T-helper 1 cell treated with Interleukin-12 subunit alpha and Interleukin-12 subunit beta and Interleukin-4 antibody, amounts not matched to agents 30 μg/mL and 1 μg/mL, for 36 hours (primary cell): Measurements from ENCODE around the gene USP24.

ENCODE experiments used
- H3K27ac Mint-ChIP-seq: one replicate; pipeline ENCODE4 v1.8.0; 2021; ENCODE audit warnings: mild to moderate bottlenecking, mixed read lengths
- H3K27me3 Mint-ChIP-seq: one replicate; pipeline ENCODE4 v1.8.0; 2021; ENCODE audit warnings: low read depth, mixed read lengths
- H3K36me3 Mint-ChIP-seq: one replicate; pipeline ENCODE4 v1.8.0; 2021; ENCODE audit warnings: low read depth, mixed read lengths
- H3K4me1 Mint-ChIP-seq: one replicate; pipeline ENCODE4 v1.8.0; 2021; ENCODE audit warnings: low read depth, mixed read lengths
- H3K4me3 Mint-ChIP-seq: one replicate; pipeline ENCODE4 v1.8.0; 2021; ENCODE audit warnings: mild to moderate bottlenecking, moderate library complexity, mixed read lengths
- H3K9me3 Mint-ChIP-seq: one replicate; pipeline ENCODE4 v1.8.0; 2021; ENCODE audit warnings: mixed read lengths

The USP24 gene

GRCh38 chr1:55079651-55080050 lies 135.5 kb downstream of the USP24 start:
- H3K27me3 Mint-ChIP-seq, result no peaks in the 10 kb centered on the region
- peaks cover 4% of the 10 kb centered on the region for H3K4me1 Mint-ChIP-seq
- H3K36me3 Mint-ChIP-seq, result peaks cover 31% of the 10 kb centered on the region
- H3K4me3 Mint-ChIP-seq, result no peak overlapping the region
- H3K9me3 Mint-ChIP-seq, result no peaks in the 10 kb centered on the region
- H3K27ac Mint-ChIP-seq, result no peak overlapping the region

GRCh38 chr1:55078470-55078869 lies 136.7 kb downstream of the USP24 start:
- H3K4me3 Mint-ChIP-seq, result no peak overlapping the region
- no peak overlapping the region for H3K27ac Mint-ChIP-seq
- H3K4me1 Mint-ChIP-seq, result peaks cover 6% of the 10 kb centered on the region
- no peaks in the 10 kb centered on the region for H3K9me3 Mint-ChIP-seq
- H3K27me3 Mint-ChIP-seq, result no peaks in the 10 kb centered on the region
- peaks cover 30% of the 10 kb centered on the region for H3K36me3 Mint-ChIP-seq

GRCh38 chr1:55076356-55076755 lies 138.8 kb downstream of the USP24 start:
- Mint-ChIP-seq H3K4me3 (no peak overlapping the region), H3K36me3 (peaks cover 36% of the 10 kb centered on the region), H3K4me1 (peaks cover 10% of the 10 kb centered on the region), H3K27ac (no peak overlapping the region), H3K9me3 (no peaks in the 10 kb centered on the region), H3K27me3 (no peaks in the 10 kb centered on the region)

GRCh38 chr1:55074455-55074854 lies 140.7 kb downstream of the USP24 start:
- Mint-ChIP-seq H3K36me3 (peaks cover 48% of the 10 kb centered on the region), H3K4me3 (no peak overlapping the region), H3K9me3 (no peaks in the 10 kb centered on the region), H3K27ac (no peak overlapping the region), H3K27me3 (no peaks in the 10 kb centered on the region), H3K4me1 (peaks cover 10% of the 10 kb centered on the region)

- Mint-ChIP-seq H3K27ac (peak overlapping the region; percentile 18), H3K27me3 (no peaks in the 10 kb centered on the region), H3K36me3 (peaks cover 57% of the 10 kb centered on the region), H3K9me3 (no peaks in the 10 kb centered on the region), H3K4me3 (no peak overlapping the region), H3K4me1 (peaks cover 10% of the 10 kb centered on the region)
Observed at GRCh38 chr1:55073187-55073916, 141.8 kb downstream of the USP24 start.

GRCh38 chr1:55071477-55071876 lies 143.7 kb downstream of the USP24 start:
- no peaks in the 10 kb centered on the region for H3K27me3 Mint-ChIP-seq
- H3K4me1 Mint-ChIP-seq, result peaks cover 15% of the 10 kb centered on the region
- no peak overlapping the region for H3K4me3 Mint-ChIP-seq
- H3K36me3 Mint-ChIP-seq, result peaks cover 63% of the 10 kb centered on the region
- no peak overlapping the region for H3K27ac Mint-ChIP-seq
- no peaks in the 10 kb centered on the region for H3K9me3 Mint-ChIP-seq

GRCh38 chr1:55070293-55071164 lies 144.6 kb downstream of the USP24 start:
- Mint-ChIP-seq H3K4me3 (no peak overlapping the region), H3K36me3 (peaks cover 58% of the 10 kb centered on the region), H3K4me1 (peaks cover 15% of the 10 kb centered on the region), H3K9me3 (no peaks in the 10 kb centered on the region), H3K27ac (peak overlapping the region; percentile 33), H3K27me3 (no peaks in the 10 kb centered on the region)

GRCh38 chr1:55069280-55069679 lies 145.9 kb downstream of the USP24 start:
- peaks cover 11% of the 10 kb centered on the region for H3K4me1 Mint-ChIP-seq
- H3K27me3 Mint-ChIP-seq, result no peaks in the 10 kb centered on the region
- no peaks in the 10 kb centered on the region for H3K9me3 Mint-ChIP-seq
- no peak overlapping the region for H3K4me3 Mint-ChIP-seq
- H3K27ac Mint-ChIP-seq, result no peak overlapping the region
- peaks cover 50% of the 10 kb centered on the region for H3K36me3 Mint-ChIP-seq

- Mint-ChIP-seq H3K4me3 (no peak overlapping the region), H3K4me1 (peaks cover 11% of the 10 kb centered on the region), H3K9me3 (no peaks in the 10 kb centered on the region), H3K36me3 (peaks cover 49% of the 10 kb centered on the region), H3K27ac (no peak overlapping the region), H3K27me3 (no peaks in the 10 kb centered on the region)
Observed at GRCh38 chr1:55068638-55069037, 146.5 kb downstream of the USP24 start.

GRCh38 chr1:55067914-55068313 lies 147.2 kb downstream of the USP24 start:
- Mint-ChIP-seq H3K36me3 (peaks cover 46% of the 10 kb centered on the region), H3K27me3 (no peaks in the 10 kb centered on the region), H3K9me3 (no peaks in the 10 kb centered on the region), H3K4me1 (peaks cover 5% of the 10 kb centered on the region), H3K4me3 (no peak overlapping the region), H3K27ac (no peak overlapping the region)

GRCh38 chr1:55067022-55067778 lies 148.0 kb downstream of the USP24 start:
- H3K27ac Mint-ChIP-seq, result no peak overlapping the region
- peaks cover 40% of the 10 kb centered on the region for H3K36me3 Mint-ChIP-seq
- H3K27me3 Mint-ChIP-seq, result no peaks in the 10 kb centered on the region
- no peaks in the 10 kb centered on the region for H3K9me3 Mint-ChIP-seq
- H3K4me3 Mint-ChIP-seq, result no peak overlapping the region
- H3K4me1 Mint-ChIP-seq, result peaks cover 5% of the 10 kb centered on the region

- Mint-ChIP-seq H3K36me3 (peaks cover 30% of the 10 kb centered on the region), H3K9me3 (no peaks in the 10 kb centered on the region), H3K27ac (no peak overlapping the region), H3K27me3 (no peaks in the 10 kb centered on the region), H3K4me3 (no peak overlapping the region), H3K4me1 (peaks cover 9% of the 10 kb centered on the region)
Observed at GRCh38 chr1:55065648-55066047, 149.5 kb downstream of the USP24 start.

GRCh38 chr1:55064861-55065263 lies 150.3 kb downstream of the USP24 start:
- Mint-ChIP-seq H3K36me3 (peaks cover 22% of the 10 kb centered on the region), H3K4me3 (no peak overlapping the region), H3K9me3 (no peaks in the 10 kb centered on the region), H3K27ac (peak overlapping the region; percentile 11), H3K4me1 (peaks cover 14% of the 10 kb centered on the region), H3K27me3 (no peaks in the 10 kb centered on the region)

GRCh38 chr1:55064071-55064581 lies 151.0 kb downstream of the USP24 start:
- no peaks in the 10 kb centered on the region for H3K27me3 Mint-ChIP-seq
- no peaks in the 10 kb centered on the region for H3K9me3 Mint-ChIP-seq
- H3K27ac Mint-ChIP-seq, result no peak overlapping the region
- no peak overlapping the region for H3K4me3 Mint-ChIP-seq
- H3K4me1 Mint-ChIP-seq, result peaks cover 14% of the 10 kb centered on the region
- H3K36me3 Mint-ChIP-seq, result peaks cover 18% of the 10 kb centered on the region
